IPS-NIHi11 (cell line): ENCODE measurements around the gene FANCD2.
"Not testable (repeated sequence)": the region's sequence is repeated elsewhere in the genome, so short reads cannot be mapped to it uniquely, and the experiment has no call there.

Experiments
- DNase-seq: peaks from one replicate; pipeline ENCODE4 v3.0.0; 2012; ENCODE audit warnings: mixed read lengths, low spot score

The FANCD2 gene

GRCh38 chr3:10026084-10026890 lies at the start of gene FANCD2:
Gene FANCD2, plus strand, starts transcription at chr3:10026437. Its CDS starts 2,221 bp downstream, at chr3:10028658.
- DNase-seq: peak; percentile 92

DNA sequence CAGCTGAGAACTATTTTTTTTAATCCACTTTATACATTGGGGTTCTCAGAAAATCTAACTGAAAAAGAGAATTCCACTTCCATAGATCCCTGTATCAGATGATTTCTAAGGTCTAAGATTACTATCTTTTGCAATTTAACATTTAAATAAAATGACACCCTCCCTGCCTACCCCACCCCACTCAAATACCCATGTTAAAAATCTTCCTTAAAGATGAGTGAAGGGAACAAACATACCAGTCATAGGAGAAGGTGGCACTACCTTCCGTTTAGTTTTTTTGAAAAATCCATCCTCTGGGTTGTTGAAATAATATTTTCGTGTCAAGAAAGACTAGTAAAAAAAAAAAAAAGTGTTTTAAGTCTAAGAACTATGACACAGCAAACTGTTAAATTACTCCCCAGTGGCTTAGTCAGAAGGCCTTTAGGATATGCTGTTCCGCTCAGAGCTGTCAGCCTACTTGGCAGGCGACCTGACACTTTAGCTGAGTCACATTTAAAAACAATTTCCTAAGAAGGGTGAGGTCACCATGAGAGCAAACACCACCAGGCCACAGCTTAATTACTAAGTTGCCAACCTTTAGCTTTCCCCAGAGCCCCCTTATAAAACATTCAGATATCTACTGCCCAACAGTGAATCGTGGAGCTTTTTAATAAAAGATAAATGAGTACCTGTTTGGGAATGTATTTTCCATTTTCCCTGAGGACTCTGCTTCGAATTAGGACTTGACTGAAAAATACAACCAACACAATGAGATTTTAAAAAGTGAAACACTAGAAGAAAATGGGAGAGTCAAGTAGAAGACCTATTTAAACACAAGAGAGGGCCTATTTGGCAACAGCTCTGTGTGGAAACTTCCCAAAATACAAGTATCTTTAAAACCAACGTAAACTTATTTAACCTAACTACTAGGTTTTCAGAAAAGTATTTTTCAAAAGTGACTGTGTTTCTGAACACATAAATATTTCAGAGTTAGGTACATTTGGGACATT lies 49.2 kb upstream of the FANCD2 start:
- DNase-seq: peak; percentile 37

GRCh38 chr3:9978710-9979305 lies 47.4 kb upstream of the FANCD2 start:
- no peak for DNase-seq

DNA sequence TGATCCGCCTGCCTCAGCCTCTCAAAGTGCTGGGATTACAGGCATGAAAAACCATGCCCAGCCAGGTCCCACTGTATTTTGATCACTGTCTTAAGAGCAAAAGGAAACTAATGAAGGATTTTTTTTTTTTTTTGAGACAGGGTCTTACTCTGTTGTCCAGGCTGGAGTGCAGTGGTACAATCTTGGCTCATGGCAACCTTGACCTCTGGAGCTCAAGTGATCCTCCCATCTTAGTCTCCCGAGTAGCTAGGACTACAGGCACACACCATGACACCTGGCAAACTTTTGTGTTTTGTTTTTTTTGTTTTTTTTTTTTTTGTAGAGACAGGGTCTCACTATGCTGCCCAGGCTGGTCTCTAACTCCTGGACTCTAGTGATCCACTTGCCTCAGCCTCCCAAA lies 46.0 kb upstream of the FANCD2 start:
- DNase-seq: no peak

GRCh38 chr3:9986230-9986725 lies 40.0 kb upstream of the FANCD2 start:
- no peak for DNase-seq

DNA sequence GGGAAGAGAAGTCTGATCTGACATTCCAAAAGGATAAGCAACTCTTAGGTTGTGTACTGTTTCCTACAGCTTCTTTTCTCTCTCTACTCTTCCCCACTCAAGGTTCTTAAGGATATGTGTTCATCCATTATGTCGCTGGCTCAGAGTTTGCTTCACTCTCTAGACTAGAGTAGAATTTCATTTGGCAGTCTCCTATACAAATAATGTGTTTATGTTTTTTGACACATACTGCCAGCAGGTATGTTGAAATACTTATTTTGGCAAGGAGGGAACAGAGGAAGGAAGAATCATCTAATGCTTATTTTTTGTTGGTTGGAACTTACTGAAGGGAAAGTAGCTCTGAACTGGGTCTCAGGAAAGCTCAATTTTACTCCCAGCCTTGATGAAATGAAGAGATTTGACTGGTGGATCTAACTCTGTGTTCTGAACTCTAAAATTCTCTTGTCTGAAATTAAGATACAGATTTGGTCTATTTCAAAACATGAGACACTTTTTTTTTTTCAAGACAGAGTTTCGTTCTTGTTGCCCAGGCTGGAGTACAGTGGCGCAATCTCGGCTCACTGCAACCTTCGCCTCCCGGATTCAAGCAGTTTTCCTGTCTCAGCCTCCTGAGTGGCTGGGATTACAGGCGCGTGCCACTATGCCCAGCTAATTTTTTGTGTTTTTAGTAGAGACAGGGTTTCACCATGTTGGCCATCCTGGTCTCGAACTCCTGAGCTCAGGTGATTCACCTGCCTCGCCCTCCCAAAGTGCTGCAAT lies 32.0 kb upstream of the FANCD2 start:
- DNase-seq: no peak

DNA sequence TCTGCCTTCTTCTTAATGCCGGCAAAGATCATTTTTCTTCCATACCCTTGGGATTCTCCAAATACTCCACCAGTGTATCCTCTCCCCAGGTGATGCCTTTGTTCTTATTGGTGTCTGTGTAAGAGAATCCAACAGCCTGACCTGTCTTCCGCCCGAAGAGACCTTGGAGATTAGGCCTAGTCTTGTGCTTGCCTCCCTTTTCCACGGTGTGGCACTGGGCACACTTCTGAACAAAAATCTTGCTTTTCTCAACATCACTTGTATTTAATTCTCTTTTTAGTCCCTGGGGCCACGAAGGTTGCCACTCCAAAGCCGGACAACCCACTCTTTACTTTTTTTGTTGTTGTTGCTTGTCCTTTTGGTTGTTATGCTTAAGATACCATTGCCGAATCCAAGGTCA lies 25.6 kb upstream of the FANCD2 start:
- DNase-seq: no peak

DNA sequence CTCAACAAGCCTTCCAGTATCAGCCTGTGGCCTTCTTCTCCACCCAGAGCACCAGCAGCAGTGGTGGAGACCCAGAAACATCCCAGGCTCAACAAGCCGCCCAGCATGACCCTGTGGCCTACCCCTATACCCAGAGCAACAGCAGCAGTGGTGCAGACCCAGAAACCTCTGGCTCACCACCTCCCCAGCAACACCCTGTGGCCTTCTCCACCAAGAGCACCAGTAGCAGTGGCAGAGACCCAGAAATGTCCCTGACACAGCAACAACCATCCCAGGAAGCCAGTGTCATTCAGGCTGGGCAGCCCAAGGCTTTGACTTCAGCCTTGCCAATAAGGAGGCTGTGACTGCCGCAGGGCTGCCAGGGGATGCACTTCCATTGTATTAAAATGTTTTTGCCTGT lies 23.3 kb upstream of the FANCD2 start:
- DNase-seq: no peak

DNA sequence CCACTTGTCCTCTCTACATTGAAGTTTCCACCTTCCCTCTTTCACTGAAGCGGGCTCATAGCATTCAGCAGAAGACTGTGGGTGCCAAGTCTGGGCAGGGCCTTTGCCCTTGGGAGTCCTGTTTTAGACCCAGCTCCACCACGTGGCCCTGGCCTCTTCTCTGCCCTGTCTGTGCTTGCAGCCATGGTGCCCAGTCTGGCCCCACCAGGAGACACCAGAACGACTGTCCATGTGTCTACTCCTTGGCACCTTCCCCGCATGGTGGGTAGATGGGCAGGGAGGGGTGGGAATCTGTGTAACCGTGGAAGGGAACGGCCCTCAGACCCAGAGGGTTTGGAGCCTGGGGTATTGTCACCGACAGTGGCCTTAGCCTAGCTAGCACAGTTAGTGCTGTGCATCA lies 21.7 kb upstream of the FANCD2 start:
- DNase-seq: no peak

DNA sequence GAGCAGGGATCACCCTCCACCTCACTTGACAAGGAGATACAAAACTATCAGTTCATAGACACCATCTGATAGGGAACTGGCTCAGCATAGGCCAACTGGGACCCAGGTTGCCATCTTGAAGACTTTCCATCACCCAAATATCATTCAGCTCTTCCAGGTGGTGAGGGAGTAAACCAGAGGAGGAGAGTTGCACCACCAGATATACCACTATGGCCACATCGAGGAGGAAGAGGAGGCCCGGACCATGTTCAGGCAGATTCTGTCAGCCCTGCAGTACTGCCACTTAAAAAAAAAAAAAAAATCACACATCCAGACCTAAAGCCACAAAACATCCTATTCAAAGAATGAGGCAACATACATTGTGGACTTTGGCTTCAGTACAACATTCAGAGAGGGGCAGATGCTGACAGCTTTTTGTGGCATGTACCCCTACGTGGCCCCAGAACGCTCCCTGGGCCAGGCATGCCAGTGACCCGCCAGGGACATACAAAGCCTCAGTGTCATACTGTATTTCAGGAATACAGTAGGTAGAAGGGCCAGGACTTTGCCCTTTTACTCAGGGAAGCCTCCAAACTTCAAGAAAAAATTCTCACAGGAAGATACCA lies 21.2 kb upstream of the FANCD2 start:
- no peak for DNase-seq

- no peak for DNase-seq
Observed at GRCh38 chr3:10006048-10006761, 20.0 kb upstream of the FANCD2 start.

GRCh38 chr3:10006762-10007090 lies 19.5 kb upstream of the FANCD2 start:
- DNase-seq: no peak

GRCh38 chr3:10007126-10007782 lies 19.0 kb upstream of the FANCD2 start:
- DNase-seq: no peak

DNA sequence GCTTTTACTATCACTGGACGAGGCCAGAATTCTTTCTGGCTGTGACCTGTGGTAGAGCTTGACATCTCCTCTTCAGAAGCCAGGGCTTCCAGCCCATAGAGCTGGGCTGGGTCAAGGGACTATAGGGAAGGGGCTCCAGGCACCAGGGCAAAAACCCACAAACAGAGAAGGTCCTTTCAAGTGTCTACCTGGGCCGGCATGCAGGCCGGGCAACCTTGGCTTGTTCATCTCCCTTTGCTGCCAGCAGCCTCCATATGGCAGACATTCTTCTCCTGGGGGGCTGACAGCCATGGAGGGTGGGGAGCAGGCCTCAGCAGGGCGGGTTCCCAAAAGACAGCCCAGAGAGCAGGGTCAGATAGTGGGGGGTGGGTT lies 18.0 kb upstream of the FANCD2 start:
- not testable (repeated sequence) for DNase-seq

DNA sequence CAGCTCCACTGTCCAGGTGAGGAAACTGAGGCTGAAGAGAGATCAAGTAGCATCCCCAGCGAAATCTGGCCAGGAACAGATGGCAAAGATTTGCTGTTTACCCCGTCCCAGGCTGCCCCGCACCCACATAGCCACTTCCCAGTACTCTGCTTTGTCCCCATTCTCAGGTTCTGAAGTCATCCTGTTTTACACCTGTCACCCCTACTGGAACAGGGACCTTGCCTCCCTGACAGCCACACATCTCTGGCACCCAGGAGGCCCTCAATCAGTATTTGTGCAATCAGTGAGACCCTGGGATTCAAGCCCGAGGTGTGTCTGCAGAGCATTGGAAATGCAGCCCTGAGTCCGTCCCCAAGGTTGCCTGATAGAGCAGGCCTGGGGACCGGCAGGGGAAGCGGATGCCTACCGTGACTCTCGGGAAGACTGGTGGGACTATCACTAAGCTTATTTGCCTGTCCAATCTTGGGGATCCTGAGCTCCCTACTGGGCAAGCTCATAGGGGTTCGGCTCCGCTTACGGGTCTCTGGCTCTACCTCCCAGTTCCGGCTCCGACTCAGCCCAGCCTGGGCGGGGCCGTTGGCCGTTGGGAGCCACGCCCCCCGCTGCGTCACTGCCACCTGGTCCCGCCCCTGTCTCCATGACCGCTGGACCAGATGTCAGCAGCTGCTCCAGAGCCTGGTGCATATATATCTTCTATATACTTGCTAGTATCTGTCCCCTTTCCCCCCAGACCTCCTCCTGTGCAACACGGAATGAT lies 17.5 kb upstream of the FANCD2 start:
- peak; percentile 81 for DNase-seq

GRCh38 chr3:10010421-10010877 lies 15.8 kb upstream of the FANCD2 start:
- no peak for DNase-seq

GRCh38 chr3:10010878-10011465 lies 15.3 kb upstream of the FANCD2 start:
- peak; percentile 98 for DNase-seq

DNA sequence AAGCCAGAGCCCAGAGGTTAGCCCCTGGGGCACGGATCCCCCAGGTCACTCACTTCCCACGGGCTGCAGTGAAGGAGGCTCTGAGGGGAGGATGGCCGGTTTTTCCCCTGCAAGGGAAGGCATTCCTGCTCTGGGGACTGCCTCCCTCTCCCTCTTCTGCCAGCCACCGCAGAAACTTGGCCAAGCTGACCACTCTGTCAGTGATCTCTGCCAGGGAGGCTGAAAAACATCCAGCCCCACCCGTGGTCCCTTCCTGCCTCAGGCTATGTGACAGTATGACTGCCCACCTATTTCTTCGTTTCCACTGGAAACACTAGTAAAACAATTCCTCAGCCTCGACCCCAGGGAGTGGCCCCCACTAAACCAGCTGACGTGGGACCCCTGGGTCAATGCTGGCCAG lies 14.6 kb upstream of the FANCD2 start:
- DNase-seq: no peak

GRCh38 chr3:10012106-10012505 lies 14.1 kb upstream of the FANCD2 start:
- no peak for DNase-seq
